ENCODE measurements around the gene HBM. TPM values are rescaled to one million over a fixed set of nuclear protein-coding genes. Genes with fewer than 3 reads are reported as not detected.
A peak's percentile ranks its signal among the peaks of the same experiment; 100 is the strongest.

HBM gene
- polyA plus RNA-seq, 1 donor (not counting 4 experiments of a cell fraction or from before 2014, with no cell fraction given): not detected

GRCh38 chr16:133716-134115 is 32.1 kb upstream of the HBM start:
- H3K4me2 ChIP-seq (ENCODE audit: control insufficient read depth, extremely low read depth, insufficient read depth, low read depth, low read length): no peak overlapping the region
- no peaks in the 10 kb centered on the region for H4K20me1 ChIP-seq (ENCODE audit: control insufficient read depth, extremely low read depth, insufficient read depth, low read length)
- H3K27ac ChIP-seq (ENCODE audit: control insufficient read depth, insufficient read depth, low read length): no peak overlapping the region
- no peak for TF ChIP-seq CTCF (optimal IDR thresholded peaks at IDR 0.05 in 1 of 3, IDR thresholded peaks at IDR 0.05 in 1 of 3, conservative IDR thresholded peaks at IDR 0.05 in 1 of 3; ENCODE audit: extremely low read depth in 1 of 3, insufficient read depth in 2 of 3, low read length in 3 of 3)
- no peak for TF ChIP-seq EZH2 (IDR thresholded peaks at IDR 0.05; ENCODE audit: low read length)
- H3K36me3 ChIP-seq (ENCODE audit: control insufficient read depth in 2 of 2, extremely low read depth in 1 of 2, insufficient read depth in 2 of 2, low read length in 2 of 2): peaks cover 5 to 6% of the 10 kb centered on the region in 2 experiments
- dilution Hi-C loops (cut with MboI; ENCODE audit: extremely low pct_ligation_motif_present, low sequenced_read_pairs): no loop called here
- H2AFZ ChIP-seq (ENCODE audit: control insufficient read depth, low read length): no peak overlapping the region
- FAIRE-seq (no peak), DNase-seq (ENCODE audit: low read depth, low spot score) (no peak)
- H3K4me3 ChIP-seq (ENCODE audit: control insufficient read depth in 2 of 3, extremely low read depth in 1 of 3, insufficient read depth in 2 of 3, low read depth in 1 of 3, low read length in 3 of 3): no peak overlapping the region
- no peaks in the 10 kb centered on the region for H3K4me1 ChIP-seq (ENCODE audit: control insufficient read depth, extremely low read depth, insufficient read depth, low read length)
- H3K9me1 ChIP-seq (ENCODE audit: control insufficient read depth, extremely low read depth, insufficient read depth, low read length): no peaks in the 10 kb centered on the region
- H3K9ac ChIP-seq (ENCODE audit: control insufficient read depth, extremely low read depth, insufficient read depth, low read length): no peak overlapping the region
- H3K27me3 ChIP-seq (ENCODE audit: control insufficient read depth, extremely low read depth, insufficient read depth, low read length): no peaks in the 10 kb centered on the region
- no peaks in the 10 kb centered on the region for H3K9me3 ChIP-seq (ENCODE audit: control insufficient read depth, low read depth, low read length)
- H3K79me2 ChIP-seq (ENCODE audit: control insufficient read depth, insufficient read depth, low read length): peaks cover 53% of the 10 kb centered on the region

- Histone ChIP-seq H3K27ac (ENCODE audit: control insufficient read depth, insufficient read depth, low read length) (peak overlapping the region; percentile 52), H3K36me3 (ENCODE audit: control insufficient read depth in 2 of 2, extremely low read depth in 1 of 2, insufficient read depth in 2 of 2, low read length in 2 of 2) (peaks cover 0 to 5% of the 10 kb centered on the region in 2 experiments), H2AFZ (ENCODE audit: control insufficient read depth, low read length) (peak overlapping the region; percentile 60), H3K4me3 (ENCODE audit: control insufficient read depth in 2 of 3, extremely low read depth in 1 of 3, insufficient read depth in 2 of 3, low read depth in 1 of 3, low read length in 3 of 3) (peak overlapping the region; percentile 66 to 88 (median 73)), H3K9me1 (ENCODE audit: control insufficient read depth, extremely low read depth, insufficient read depth, low read length) (no peaks in the 10 kb centered on the region), H4K20me1 (ENCODE audit: control insufficient read depth, extremely low read depth, insufficient read depth, low read length) (no peaks in the 10 kb centered on the region), H3K4me2 (ENCODE audit: control insufficient read depth, extremely low read depth, insufficient read depth, low read depth, low read length) (peak overlapping the region; percentile 80), H3K9me3 (ENCODE audit: control insufficient read depth, low read depth, low read length) (no peaks in the 10 kb centered on the region), H3K27me3 (ENCODE audit: control insufficient read depth, extremely low read depth, insufficient read depth, low read length) (no peaks in the 10 kb centered on the region), H3K79me2 (ENCODE audit: control insufficient read depth, insufficient read depth, low read length) (peaks cover 40% of the 10 kb centered on the region), H3K4me1 (ENCODE audit: control insufficient read depth, extremely low read depth, insufficient read depth, low read length) (no peaks in the 10 kb centered on the region), H3K9ac (ENCODE audit: control insufficient read depth, extremely low read depth, insufficient read depth, low read length) (peak overlapping the region; percentile 82)
- dilution Hi-C loops (cut with MboI; ENCODE audit: extremely low pct_ligation_motif_present, low sequenced_read_pairs): no loop called here
- DNase-seq (ENCODE audit: low read depth, low spot score) (no peak), FAIRE-seq (no peak)
- TF ChIP-seq EZH2 (IDR thresholded peaks at IDR 0.05; ENCODE audit: low read length) (no peak), CTCF (optimal IDR thresholded peaks at IDR 0.05 in 1 of 3, IDR thresholded peaks at IDR 0.05 in 1 of 3, conservative IDR thresholded peaks at IDR 0.05 in 1 of 3; ENCODE audit: extremely low read depth in 1 of 3, insufficient read depth in 2 of 3, low read length in 3 of 3) (no peak)
These were observed 27.7 kb upstream of the HBM start for GRCh38 chr16:138049-138417.

All from keratinocyte (primary cell).